ENCODE data around the gene LENG9. TPM values are rescaled to one million over a fixed set of nuclear protein-coding genes. Genes with fewer than 3 reads are reported as not detected.

The LENG9 gene
- total and polyA plus RNA-seq, 2 experiments from 2014 or later, result 0.59 to 7.9 TPM

GRCh38 chr19:54428323-54429175, 35.0 kb downstream of the LENG9 start:
- peaks cover 11% of the 10 kb centered on the region for H3K27me3 ChIP-seq
- peaks cover 5% of the 10 kb centered on the region for H4K20me1 ChIP-seq (ENCODE audit: insufficient read depth, poor library complexity, severe bottlenecking)
- peaks cover 11% of the 10 kb centered on the region for H3K4me1 ChIP-seq (ENCODE audit: insufficient read depth)
- no peak for DNase-seq (ENCODE audit: low spot score)
- no peak overlapping the region for H3K4me3 ChIP-seq
- H3K36me3 ChIP-seq (replicated peaks; ENCODE audit: insufficient read depth, low read depth), result no peaks in the 10 kb centered on the region
- H3K9me3 ChIP-seq (ENCODE audit: low read depth), result no peaks in the 10 kb centered on the region
- H3K4me2 ChIP-seq, result no peak overlapping the region
- H3K9me2 ChIP-seq (replicated peaks; ENCODE audit: insufficient read depth), result no peaks in the 10 kb centered on the region
- no peaks in the 10 kb centered on the region for H3K79me2 ChIP-seq
- no peak for TF ChIP-seq EZH2 (IDR thresholded peaks at IDR 0.05; ENCODE audit: borderline replicate concordance)
- TF ChIP-seq EZH2phosphoT487 (IDR thresholded peaks at IDR 0.05; ENCODE audit: low read depth, severe bottlenecking, unreplicated experiment), result no peak
- no peak for TF ChIP-seq CTCF (IDR thresholded peaks at IDR 0.05; ENCODE audit: poor library complexity)
- H2AFZ ChIP-seq, result no peak overlapping the region
- no peak overlapping the region for H3K27ac ChIP-seq
- WGBS (ENCODE audit: low lambda C conversion rate, missing lambda C conversion rate), result 89% methylated on average over 11 of the region's 11 CpGs

GRCh38 chr19:54427586-54427985, 36.0 kb downstream of the LENG9 start:
- no peak for DNase-seq (ENCODE audit: low spot score)
- Histone ChIP-seq H4K20me1 (ENCODE audit: insufficient read depth, poor library complexity, severe bottlenecking) (peaks cover 5% of the 10 kb centered on the region), H3K36me3 (replicated peaks; ENCODE audit: insufficient read depth, low read depth) (no peaks in the 10 kb centered on the region), H3K4me3 (no peak overlapping the region), H2AFZ (no peak overlapping the region), H3K27me3 (peaks cover 14% of the 10 kb centered on the region), H3K4me2 (no peak overlapping the region), H3K4me1 (ENCODE audit: insufficient read depth) (peaks cover 11% of the 10 kb centered on the region), H3K9me2 (replicated peaks; ENCODE audit: insufficient read depth) (no peaks in the 10 kb centered on the region), H3K9me3 (ENCODE audit: low read depth) (no peaks in the 10 kb centered on the region), H3K27ac (no peak overlapping the region), H3K79me2 (no peaks in the 10 kb centered on the region)
- 95% methylated on average over 11 of the region's 11 CpGs for WGBS (ENCODE audit: low lambda C conversion rate, missing lambda C conversion rate)
- TF ChIP-seq EZH2phosphoT487 (IDR thresholded peaks at IDR 0.05; ENCODE audit: low read depth, severe bottlenecking, unreplicated experiment), result no peak
- no peak for TF ChIP-seq CTCF (IDR thresholded peaks at IDR 0.05; ENCODE audit: poor library complexity)
- TF ChIP-seq EZH2 (IDR thresholded peaks at IDR 0.05; ENCODE audit: borderline replicate concordance), result no peak

GRCh38 chr19:54426291-54426931, 37.2 kb downstream of the LENG9 start:
- peaks cover 25% of the 10 kb centered on the region for H3K27me3 ChIP-seq
- peaks cover 9% of the 10 kb centered on the region for H3K4me1 ChIP-seq (ENCODE audit: insufficient read depth)
- no peak overlapping the region for H2AFZ ChIP-seq
- no peak for DNase-seq (ENCODE audit: low spot score)
- no peaks in the 10 kb centered on the region for H3K36me3 ChIP-seq (replicated peaks; ENCODE audit: insufficient read depth, low read depth)
- peaks cover 3% of the 10 kb centered on the region for H4K20me1 ChIP-seq (ENCODE audit: insufficient read depth, poor library complexity, severe bottlenecking)
- TF ChIP-seq EZH2phosphoT487 (IDR thresholded peaks at IDR 0.05; ENCODE audit: low read depth, severe bottlenecking, unreplicated experiment), result no peak
- TF ChIP-seq CTCF (IDR thresholded peaks at IDR 0.05; ENCODE audit: poor library complexity), result no peak
- no peak for TF ChIP-seq EZH2 (IDR thresholded peaks at IDR 0.05; ENCODE audit: borderline replicate concordance)
- H3K79me2 ChIP-seq, result no peaks in the 10 kb centered on the region
- H3K27ac ChIP-seq, result no peak overlapping the region
- no peak overlapping the region for H3K4me3 ChIP-seq
- no peak overlapping the region for H3K4me2 ChIP-seq
- no peaks in the 10 kb centered on the region for H3K9me2 ChIP-seq (replicated peaks; ENCODE audit: insufficient read depth)
- no peaks in the 10 kb centered on the region for H3K9me3 ChIP-seq (ENCODE audit: low read depth)
- 75% methylated on average over 17 of the region's 17 CpGs for WGBS (ENCODE audit: low lambda C conversion rate, missing lambda C conversion rate)

Data from hepatocyte (in vitro differentiated cells).